GM12878 (cell line): ENCODE results near the gene OAS1. TPM values are rescaled to one million over a fixed set of nuclear protein-coding genes. Genes with fewer than 3 reads are reported as not detected.

Source experiments
- ATAC-seq: fragments of 200-7000 bp; cut with Tn5 transposase; 3 replicates; pipeline ENCODE4 v1.9.1; 2020; ENCODE audit warnings: mild to moderate bottlenecking, moderate library complexity
- BruUV-seq: library from RNA; stranded (reverse); fragments of 400-500 nt; replicated peaks from 2 replicates; lab custom pipeline; 2021; lab: Mats Ljungman, UMichigan
- CTCF ChIA-PET: fragments of 300-600 bp; sonication (Branson Sonifier 250); formaldehyde crosslinking; extraction: SDS; loops from one replicate; lab custom pipeline; 2021; ENCODE audit warnings: inconsistent platforms; lab: Yijun Ruan, JAX
- POLR2A ChIA-PET: fragments of 350-600 bp; formaldehyde crosslinking; extraction: SDS; loops from one replicate; lab custom pipeline; 2021; ENCODE audit warnings: inconsistent platforms; lab: Charles Lee
- RAD21 ChIA-PET: fragments of 300-600 bp; sonication (Branson Sonifier 250); formaldehyde crosslinking; loops from one replicate; lab custom pipeline; 2023; ENCODE audit warnings: antibody characterized with exemption; ENCODE audit not compliant: unreplicated experiment; lab: Charles Lee
- SMC1A ChIA-PET: fragments of 300-600 bp; sonication (Branson Sonifier 250); formaldehyde crosslinking; loops from one replicate; lab custom pipeline; 2023; ENCODE audit not compliant: unreplicated experiment, uncharacterized antibody; lab: Charles Lee
- DNase-seq: peaks from one replicate; pipeline ENCODE4 v3.0.0-alpha.2; 2011; ENCODE audit warnings: low read depth, low spot score
- FAIRE-seq: peaks from 3 replicates; lab custom pipeline; 2011; peaks lifted over from hg19 to GRCh38; lab: Jason Lieb, UNC
- H2AFZ ChIP-seq: 2 replicates; pipeline ENCODE4 v1.6.0; 2011; ENCODE audit warnings: low read depth, low read length, control low read depth; ENCODE audit not compliant: control insufficient read depth
- H3K27ac ChIP-seq: 2 replicates; pipeline ENCODE4 v1.5.1; 2011; ENCODE audit warnings: control low read depth; ENCODE audit not compliant: control insufficient read depth, insufficient read depth
- H3K27me3 ChIP-seq, 2 experiments: replicated peaks in 1 of 2; 2 replicates each; pipeline versions ENCODE4 v1.6.0 to v1.6.1; 2011; ENCODE audit warnings: low read length in 1 of 2; ENCODE audit not compliant: control insufficient read depth in 2 of 2, insufficient read depth in 2 of 2
- H3K36me3 ChIP-seq, 2 experiments: 2 replicates each; pipeline ENCODE4 v1.5.1; 2011; ENCODE audit warnings: low read length in 1 of 2; ENCODE audit not compliant: control insufficient read depth in 2 of 2, insufficient read depth in 2 of 2
- H3K4me1 ChIP-seq: 2 replicates; pipeline ENCODE4 v1.6.1; 2011; ENCODE audit warnings: mild to moderate bottlenecking, low read length, moderate library complexity, mixed read lengths; ENCODE audit not compliant: control insufficient read depth, insufficient read depth
- H3K4me2 ChIP-seq: 2 replicates; pipeline ENCODE4 v1.6.0; 2011; ENCODE audit warnings: control low read depth; ENCODE audit not compliant: control insufficient read depth, insufficient read depth
- H3K4me3 ChIP-seq: fragments of 200-600 bp; sonication (generic); 2 replicates; pipeline ENCODE4 v1.5.1; 2016
- H3K79me2 ChIP-seq: 2 replicates; pipeline ENCODE4 v1.6.0; 2011; ENCODE audit warnings: low read length; ENCODE audit not compliant: control insufficient read depth, insufficient read depth
- H3K9ac ChIP-seq: 2 replicates; pipeline ENCODE4 v1.8.0; 2011; ENCODE audit warnings: low read length, control low read depth, mixed read lengths; ENCODE audit not compliant: control insufficient read depth, insufficient read depth
- H3K9me3 ChIP-seq: replicated peaks from 3 replicates; pipeline ENCODE4 v1.5.1; 2011; ENCODE audit warnings: mild to moderate bottlenecking, low read length; ENCODE audit not compliant: control insufficient read depth, insufficient read depth
- H4K20me1 ChIP-seq: 2 replicates; pipeline ENCODE4 v1.6.0; 2011; ENCODE audit not compliant: control insufficient read depth, insufficient read depth
- BCL11A ChIP-seq: IDR thresholded peaks from 2 replicates; pipeline ENCODE4 v1.6.1; 2011; ENCODE audit warnings: low read depth, low read length
- BMI1 ChIP-seq: fragments of 450-650 bp; IDR thresholded peaks from 2 replicates; pipeline ENCODE4 v1.6.1; 2016; ENCODE audit warnings: mild to moderate bottlenecking, moderate library complexity, borderline replicate concordance
- FOS ChIP-seq: IDR thresholded peaks from 3 replicates; pipeline ENCODE4 v1.6.1; 2011; ENCODE audit warnings: borderline replicate concordance; ENCODE audit not compliant: insufficient read length; ENCODE audit errors: extremely low read depth
- JUNB ChIP-seq: IDR thresholded peaks from 2 replicates; pipeline ENCODE4 v1.6.1; 2016; ENCODE audit warnings: antibody characterized with exemption, mild to moderate bottlenecking
- JUND ChIP-seq: IDR thresholded peaks from 2 replicates; pipeline ENCODE4 v1.6.1; 2012; ENCODE audit warnings: low read depth, mild to moderate bottlenecking, low read length, improper control_type of control experiment, moderate library complexity
- PAX5 ChIP-seq: IDR thresholded peaks from 2 replicates; pipeline ENCODE4 v1.6.1; 2011; ENCODE audit warnings: low read depth, low read length, borderline replicate concordance
- PAX8 ChIP-seq: fragments of 450-650 bp; IDR thresholded peaks from 2 replicates; pipeline ENCODE4 v1.6.1; 2017; ENCODE audit warnings: mild to moderate bottlenecking, moderate library complexity
- SUZ12 ChIP-seq: fragments of 200-600 bp; sonication (generic); IDR thresholded peaks from one replicate; pipeline ENCODE4 v1.6.1; 2018; ENCODE audit warnings: antibody characterized with exemption, mild to moderate bottlenecking; ENCODE audit not compliant: unreplicated experiment
- TARDBP ChIP-seq: IDR thresholded peaks from 2 replicates; pipeline ENCODE4 v1.6.1; 2016; ENCODE audit warnings: borderline replicate concordance
- TBL1XR1 ChIP-seq: IDR thresholded peaks from 2 replicates; pipeline ENCODE4 v1.6.1; 2012; ENCODE audit warnings: low read depth, low read length, improper control_type of control experiment
- TCF12 ChIP-seq: IDR thresholded peaks from 2 replicates; pipeline ENCODE4 v1.6.1; 2011; ENCODE audit warnings: low read depth, mild to moderate bottlenecking, low read length
- ZBTB33 ChIP-seq: fragments of 450-650 bp; IDR thresholded peaks from 2 replicates; pipeline ENCODE4 v1.6.1; 2017; ENCODE audit warnings: mild to moderate bottlenecking
- WGBS: methylation state at CpG from one replicate; pipeline ENCODE4 v1.1.6; 2016; ENCODE audit warnings: low lambda C conversion rate; ENCODE audit not compliant: insufficient replicate concordance, insufficient coverage; ENCODE audit errors: missing lambda C conversion rate; 5-methylcytosine and 5-hydroxymethylcytosine counted together
- in situ Hi-C: fragments of 300-500 bp; cut with MboI; formaldehyde crosslinking; loops from 9 replicates; pipeline ENCODE4 v1.14.3; 2018; ENCODE audit warnings: mixed read lengths
- intact Hi-C: fragments of 100-400 bp; cut with micrococcal nuclease; formaldehyde crosslinking; loops from one replicate; pipeline ENCODE4 v1.14.2; 2022; ENCODE audit not compliant: unreplicated experiment
- polyA plus RNA-seq, 11 experiments: library from polyadenylated mRNA; depleted of rRNA in 4 of 11; unstranded in 6 of 11; stranded (reverse) in 5 of 11; fragments of >200 nt; fragmentation: Nextera tagmentation in 4 of 11; fragmentation: Illumina TruSeq in 1 of 11; extraction: Ambion mirVana in 4 of 11; extraction: Trizol in 1 of 11; gene quantifications; 1 replicate in 1 of 11; 2 replicates in 10 of 11; pipeline versions ENCODE4 v1.2.1 to v1.2.3, GENCODE V29; 2011 to 2016; ENCODE audit warnings: inconsistent platforms in 2 of 11, missing spikeins in 2 of 11, low read depth in 1 of 11
- total RNA-seq, 4 experiments: library from RNA; depleted of rRNA in 3 of 4; stranded (reverse); fragments of >200 nt in 3 of 4; fragmentation: Illumina TruSeq in 1 of 4; extraction: Trizol in 1 of 4; gene quantifications; 2 replicates each; pipeline versions ENCODE4 v1.2.1 to v1.2.3, GENCODE V29; 2013 to 2021
- TF ChIP-seq, protein P1 (sequence below): IDR thresholded peaks from 2 replicates; pipeline ENCODE4 v1.6.1; 2011; ENCODE audit warnings: mild to moderate bottlenecking, low read depth, low read length, moderate library complexity; ENCODE audit not compliant: insufficient replicate concordance

OAS1 gene
- total and polyA plus RNA-seq, 10 of the 15 experiments (the other 5 are each of a cell fraction or from before 2014, with no cell fraction given): 44.7 to 287 (median 64.3) TPM

GRCh38 chr12:112916270-112916669 lies 9.5 kb downstream of the OAS1 start:
- FAIRE-seq (no peak), ATAC-seq (no peak), DNase-seq (no peak)
- CTCF ChIA-PET: interaction anchor here (1.4 kb wide), 1 partner anchor 9 kb away, joined by 9 read pairs; the partner anchor contains the start of gene OAS1
- no peaks in the 10 kb centered on the region for H3K27me3 ChIP-seq
- BruUV-seq: no TSS peak
- H3K79me2 ChIP-seq: peaks cover 2% of the 10 kb centered on the region; the same call in 1 of the 2 replicates
- TF ChIP-seq JUNB (no peak), JUND (no peak), BCL11A (no peak), PAX5 (no peak), FOS (no peak)
- H2AFZ ChIP-seq: no peak overlapping the region
- H3K4me1 ChIP-seq: no peaks in the 10 kb centered on the region
- H3K4me2 ChIP-seq: no peak overlapping the region
- intact Hi-C loops: no loop called here
- H3K9ac ChIP-seq: no peak overlapping the region
- 95% methylated on average over 5 of the region's 5 CpGs for WGBS
- RAD21 ChIA-PET: interaction anchor here (1.2 kb wide), 1 partner anchor 9 kb away, joined by 5 read pairs; the partner anchor contains the start of gene OAS1
- H4K20me1 ChIP-seq: no peaks in the 10 kb centered on the region
- H3K27ac ChIP-seq: no peak overlapping the region
- in situ Hi-C loops: no loop called here
- H3K36me3 ChIP-seq: peaks cover 10 to 47% of the 10 kb centered on the region in 2 experiments
- peaks cover 24% of the 10 kb centered on the region for H3K9me3 ChIP-seq
- SMC1A ChIA-PET: interaction anchor here (1.4 to 2.5 kb wide), 3 partner anchors 9 to 24 kb away, joined by 4 to 13 read pairs (median 8); partner anchors contain the start of gene OAS1
- H3K4me3 ChIP-seq: no peak overlapping the region
- POLR2A ChIA-PET: interaction anchor here (0.6 to 1.9 kb wide), 3 partner anchors 8 to 12 kb away, joined by 3 to 9 read pairs (median 5); partner anchors contain the start of gene OAS1

DNA sequence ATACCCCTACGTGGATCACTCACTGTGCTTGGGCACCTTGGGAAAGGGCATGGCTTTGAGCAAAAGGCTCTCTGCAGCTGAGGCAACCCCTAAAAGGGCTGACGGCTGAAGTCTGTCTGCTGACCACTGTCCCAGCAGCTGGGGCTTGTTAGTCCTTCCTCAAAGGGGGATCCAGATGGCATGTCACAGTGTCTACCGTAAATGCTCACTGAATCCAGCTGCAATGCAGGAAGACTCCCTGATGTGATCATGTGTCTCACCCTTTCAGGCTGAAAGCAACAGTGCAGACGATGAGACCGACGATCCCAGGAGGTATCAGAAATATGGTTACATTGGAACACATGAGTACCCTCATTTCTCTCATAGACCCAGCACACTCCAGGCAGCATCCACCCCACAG lies 12.4 kb downstream of the OAS1 start:
- no peak for FAIRE-seq
- ATAC-seq: no peak
- RAD21 ChIA-PET: no interaction called here
- no TSS peak for BruUV-seq
- DNase-seq: no peak
- no peak overlapping the region for H3K27ac ChIP-seq
- H3K9me3 ChIP-seq: no peaks in the 10 kb centered on the region
- H3K27me3 ChIP-seq: no peaks in the 10 kb centered on the region
- in situ Hi-C loops (no loop called here), intact Hi-C loops (no loop called here)
- no peaks in the 10 kb centered on the region for H3K4me1 ChIP-seq
- H3K4me3 ChIP-seq: no peak overlapping the region
- WGBS: 80% methylated on average over 6 of the region's 6 CpGs
- peaks cover 10 to 33% of the 10 kb centered on the region in 2 experiments for H3K36me3 ChIP-seq
- no peaks in the 10 kb centered on the region for H4K20me1 ChIP-seq
- CTCF ChIA-PET: interaction anchor here (1.0 kb wide), 1 partner anchor 19 kb away, joined by 3 read pairs; the partner anchor contains the start of gene OAS3
- POLR2A ChIA-PET: no interaction called here
- H3K4me2 ChIP-seq: no peak overlapping the region
- no peak overlapping the region for H3K9ac ChIP-seq
- SMC1A ChIA-PET: interaction anchor here (0.5 kb wide), 1 partner anchor 58 kb away, joined by 3 read pairs; no protein-coding TSS in a partner anchor
- H2AFZ ChIP-seq: no peak overlapping the region
- no peaks in the 10 kb centered on the region for H3K79me2 ChIP-seq
- TF ChIP-seq PAX8 (no peak), TBL1XR1 (no peak), ZBTB33 (no peak), SUZ12 (no peak), TCF12 (no peak), BMI1 (no peak), TARDBP (no peak)
- TF ChIP-seq, protein P1, sequence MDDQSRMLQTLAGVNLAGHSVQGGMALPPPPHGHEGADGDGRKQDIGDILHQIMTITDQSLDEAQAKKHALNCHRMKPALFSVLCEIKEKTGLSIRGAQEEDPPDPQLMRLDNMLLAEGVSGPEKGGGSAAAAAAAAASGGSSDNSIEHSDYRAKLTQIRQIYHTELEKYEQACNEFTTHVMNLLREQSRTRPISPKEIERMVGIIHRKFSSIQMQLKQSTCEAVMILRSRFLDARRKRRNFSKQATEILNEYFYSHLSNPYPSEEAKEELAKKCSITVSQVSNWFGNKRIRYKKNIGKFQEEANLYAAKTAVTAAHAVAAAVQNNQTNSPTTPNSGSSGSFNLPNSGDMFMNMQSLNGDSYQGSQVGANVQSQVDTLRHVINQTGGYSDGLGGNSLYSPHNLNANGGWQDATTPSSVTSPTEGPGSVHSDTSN: no peak
